H9 (cell line): ENCODE results near the gene SLC25A29. TPM values are rescaled to one million over a fixed set of nuclear protein-coding genes. Genes with fewer than 3 reads are reported as not detected.

Source experiments
- DNase-seq: peaks from one replicate; pipeline ENCODE4 v3.0.0-alpha.2; 2017
- H2AFZ ChIP-seq: one replicate; pipeline ENCODE4 v1.6.1; 2013; ENCODE audit warnings: mild to moderate bottlenecking, low read length, control low read depth, moderate library complexity
- H2AK5ac ChIP-seq: 2 replicates; pipeline ENCODE4 v1.6.1; 2013; ENCODE audit warnings: low read length, control low read depth, mixed read lengths; ENCODE audit not compliant: insufficient read length
- H2BK120ac ChIP-seq: one replicate; pipeline ENCODE4 v1.6.1; 2013; ENCODE audit warnings: low read depth, mild to moderate bottlenecking, low read length, control low read depth, inconsistent platforms; ENCODE audit not compliant: poor library complexity, severe bottlenecking
- H2BK12ac ChIP-seq: 2 replicates; pipeline ENCODE4 v1.6.1; 2013; ENCODE audit warnings: low read length, control low read depth, mixed read lengths, low read depth; ENCODE audit not compliant: insufficient read length
- H2BK15ac ChIP-seq: 2 replicates; pipeline ENCODE4 v1.6.1; 2013; ENCODE audit warnings: low read depth, low read length, control low read depth
- H2BK20ac ChIP-seq: one replicate; pipeline ENCODE4 v1.6.1; 2013; ENCODE audit warnings: low read depth, mild to moderate bottlenecking, low read length, control low read depth, inconsistent platforms; ENCODE audit not compliant: poor library complexity, severe bottlenecking
- H2BK5ac ChIP-seq: 2 replicates; pipeline ENCODE4 v1.6.1; 2013; ENCODE audit warnings: low read length, control low read depth, mixed read lengths; ENCODE audit not compliant: insufficient read length
- H3K14ac ChIP-seq: 2 replicates; pipeline ENCODE4 v1.6.1; 2013; ENCODE audit warnings: low read length, control low read depth; ENCODE audit not compliant: insufficient read depth
- H3K18ac ChIP-seq: 2 replicates; pipeline ENCODE4 v1.6.1; 2013; ENCODE audit warnings: low read depth, mild to moderate bottlenecking, mixed read lengths, low read length, control low read depth; ENCODE audit not compliant: insufficient read length
- H3K23ac ChIP-seq: 2 replicates; pipeline ENCODE4 v1.6.1; 2013; ENCODE audit warnings: low read length, control low read depth, mixed read lengths, low read depth; ENCODE audit not compliant: insufficient read length
- H3K23me2 ChIP-seq: 2 replicates; pipeline ENCODE4 v1.6.1; 2013; ENCODE audit warnings: low read depth, mild to moderate bottlenecking, mixed read lengths, low read length, control low read depth; ENCODE audit not compliant: insufficient read length, poor library complexity, severe bottlenecking
- H3K27ac ChIP-seq: 2 replicates; pipeline ENCODE4 v1.5.1; 2013; ENCODE audit warnings: low read length, control low read depth, mixed read lengths, low read depth; ENCODE audit not compliant: insufficient read length
- H3K27me3 ChIP-seq: 2 replicates; pipeline ENCODE4 v1.6.1; 2013; ENCODE audit warnings: low read length, control low read depth, inconsistent platforms; ENCODE audit not compliant: insufficient read depth
- H3K4ac ChIP-seq: 2 replicates; pipeline ENCODE4 v1.6.1; 2013; ENCODE audit warnings: low read depth, mild to moderate bottlenecking, control low read depth, inconsistent platforms, low read length, moderate library complexity
- H3K4me1 ChIP-seq: 2 replicates; pipeline ENCODE4 v1.6.1; 2013; ENCODE audit warnings: low read length, control low read depth, inconsistent platforms; ENCODE audit not compliant: insufficient read depth
- H3K4me2 ChIP-seq: 2 replicates; pipeline ENCODE4 v1.6.1; 2013; ENCODE audit warnings: low read length, control low read depth, mixed read lengths; ENCODE audit not compliant: insufficient read length, insufficient read depth
- H3K56ac ChIP-seq: 2 replicates; pipeline ENCODE4 v1.6.1; 2013; ENCODE audit warnings: low read depth, mild to moderate bottlenecking, mixed read lengths, low read length, control low read depth; ENCODE audit not compliant: insufficient read length
- H3K79me1 ChIP-seq: 2 replicates; pipeline ENCODE4 v1.6.1; 2013; ENCODE audit warnings: low read depth, mild to moderate bottlenecking, moderate library complexity, low read length, control low read depth, inconsistent platforms; ENCODE audit not compliant: insufficient read depth, poor library complexity, severe bottlenecking
- H3K79me2 ChIP-seq: 2 replicates; pipeline ENCODE4 v1.6.1; 2013; ENCODE audit warnings: low read length, control low read depth, inconsistent platforms; ENCODE audit not compliant: insufficient read depth
- H3K9ac ChIP-seq: 2 replicates; pipeline ENCODE4 v1.6.1; 2013; ENCODE audit warnings: low read length, control low read depth, mixed read lengths; ENCODE audit not compliant: insufficient read length; ENCODE audit errors: extremely low read depth
- H3K9me3 ChIP-seq: one replicate; pipeline ENCODE4 v1.6.1; 2013; ENCODE audit warnings: low read depth, low read length, inconsistent platforms; ENCODE audit not compliant: control insufficient read depth
- H3T11ph ChIP-seq: one replicate; pipeline ENCODE4 v1.6.1; 2013; ENCODE audit warnings: mild to moderate bottlenecking, low read length, control low read depth, inconsistent platforms
- H4K20me1 ChIP-seq: one replicate; pipeline ENCODE4 v1.6.1; 2013; ENCODE audit not compliant: control insufficient read depth, insufficient read length, insufficient read depth
- H4K5ac ChIP-seq: 2 replicates; pipeline ENCODE4 v1.6.1; 2013; ENCODE audit warnings: low read depth, mild to moderate bottlenecking, mixed read lengths, low read length, control low read depth; ENCODE audit not compliant: insufficient read length
- H4K8ac ChIP-seq: replicated peaks from 2 replicates; pipeline ENCODE4 v1.6.1; 2013; ENCODE audit warnings: low read length, control low read depth, mixed read lengths, low read depth; ENCODE audit not compliant: insufficient read length
- H4K91ac ChIP-seq: 2 replicates; pipeline ENCODE4 v1.6.1; 2013; ENCODE audit warnings: low read depth, mild to moderate bottlenecking, moderate library complexity, mixed read lengths, low read length, control low read depth; ENCODE audit not compliant: insufficient read length
- H3K27ac Mint-ChIP-seq, 3 experiments: 2 replicates in 2 of 3; 3 replicates in 1 of 3; pipeline ENCODE4 v1.8.0; 2020 to 2021; ENCODE audit warnings: mixed read lengths in 3 of 3, mild to moderate bottlenecking in 1 of 3, moderate library complexity in 1 of 3
- H3K27me3 Mint-ChIP-seq: 2 replicates; pipeline ENCODE4 v1.8.0; 2021; ENCODE audit warnings: low read depth, mild to moderate bottlenecking, moderate library complexity, mixed read lengths
- H3K36me3 Mint-ChIP-seq, 3 experiments: 2 replicates in 2 of 3; 3 replicates in 1 of 3; pipeline ENCODE4 v1.8.0; 2020 to 2021; ENCODE audit warnings: low read depth in 3 of 3, mixed read lengths in 3 of 3; ENCODE audit not compliant: insufficient read depth in 1 of 3
- H3K4me1 Mint-ChIP-seq, 2 experiments: 2 replicates each; pipeline ENCODE4 v1.8.0; 2020; ENCODE audit warnings: mixed read lengths in 2 of 2
- H3K4me3 Mint-ChIP-seq, 2 experiments: 2 replicates in 1 of 2; 3 replicates in 1 of 2; pipeline ENCODE4 v1.8.0; 2020 to 2021; ENCODE audit warnings: mild to moderate bottlenecking in 2 of 2, mixed read lengths in 2 of 2, moderate library complexity in 1 of 2
- H3K9me3 Mint-ChIP-seq, 2 experiments: 2 replicates in 1 of 2; 3 replicates in 1 of 2; pipeline ENCODE4 v1.8.0; 2020; ENCODE audit warnings: mild to moderate bottlenecking in 2 of 2, mixed read lengths in 2 of 2, moderate library complexity in 1 of 2
- WGBS: extraction: QIAGEN DNeasy Blood & Tissue Kit; methylation state at CpG from one replicate; pipeline ENCODE4 v1.1.7; 2013; ENCODE audit warnings: missing lambda C conversion rate, low lambda C conversion rate, mixed read lengths; ENCODE audit not compliant: insufficient read length; ENCODE audit errors: extremely low coverage; 5-methylcytosine and 5-hydroxymethylcytosine counted together
- total RNA-seq: library from RNA; stranded (reverse); gene quantifications from 2 replicates; pipeline ENCODE4 v1.2.1, GENCODE V29; 2021
- TF ChIP-seq, protein P1 (sequence below): fragments of 200-600 bp; sonication (generic); conservative IDR thresholded peaks from 3 replicates; pipeline ENCODE4 v1.8.0; 2021; ENCODE audit warnings: antibody characterized with exemption, mild to moderate bottlenecking

The SLC25A29 gene
- total RNA-seq, 1 experiment from 2014 or later: 175 TPM

DNA sequence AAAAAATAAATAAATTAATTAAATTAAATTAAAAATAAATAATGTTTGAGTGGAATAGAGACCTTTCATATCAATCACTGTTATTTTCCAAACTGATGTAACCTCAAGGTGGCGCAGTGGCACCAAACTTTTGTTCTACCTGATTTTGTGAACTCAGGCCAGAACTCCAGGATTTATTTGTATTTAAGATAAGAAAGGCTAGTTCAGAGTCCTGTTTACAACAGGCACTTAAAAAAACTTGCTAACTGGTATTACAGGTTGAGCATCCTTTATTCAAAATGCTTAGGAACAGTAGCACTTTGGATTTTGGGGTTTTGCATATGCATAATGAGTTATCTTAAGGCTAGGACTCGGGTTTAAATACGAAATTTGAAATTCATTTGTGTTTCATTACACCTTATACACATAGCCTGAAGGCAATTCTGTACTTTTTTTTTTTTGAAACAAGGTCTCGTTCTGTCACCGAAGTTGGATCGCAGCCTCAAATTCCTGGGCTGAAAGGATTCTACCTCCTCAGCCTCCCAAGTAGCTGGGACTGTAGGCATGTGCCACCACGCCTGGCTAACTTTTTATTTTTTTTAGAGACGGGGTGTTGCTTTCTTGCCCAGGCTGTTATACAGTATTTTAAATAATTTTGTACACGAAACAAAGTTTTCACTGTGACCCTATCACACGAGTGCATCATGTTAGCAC is 34.9 kb downstream of the SLC25A29 start:
- Histone ChIP-seq H3K27ac (no peak overlapping the region), H2AFZ (no peak overlapping the region), H4K5ac (no peak overlapping the region), H4K20me1 (no peaks in the 10 kb centered on the region), H3K79me2 (peaks cover 16% of the 10 kb centered on the region; the same call in 1 of the 2 replicates), H3K14ac (no peak overlapping the region), H3K27me3 (no peaks in the 10 kb centered on the region), H3K79me1 (peaks cover 4% of the 10 kb centered on the region), H2BK20ac (no peak overlapping the region), H2BK120ac (no peak overlapping the region), H2AK5ac (no peak overlapping the region), H3K9me3 (no peaks in the 10 kb centered on the region), H3K23me2 (no peaks in the 10 kb centered on the region), H2BK5ac (no peak overlapping the region), H3K4ac (no peak overlapping the region), H4K91ac (no peak overlapping the region), H3K9ac (no peak overlapping the region), H3K18ac (no peak overlapping the region), H4K8ac (no peak overlapping the region), H3K23ac (no peak overlapping the region), H2BK15ac (no peak overlapping the region), H3K56ac (no peak overlapping the region), H3T11ph (no peak overlapping the region), H3K4me1 (no peaks in the 10 kb centered on the region; the same call in 1 of the 2 replicates), H2BK12ac (no peak overlapping the region), H3K4me2 (no peak overlapping the region)
- Mint-ChIP-seq H3K27me3 (no peaks in the 10 kb centered on the region), H3K4me3 (no peak overlapping the region), H3K4me1 (peaks cover 35 to 40% of the 10 kb centered on the region in 2 experiments), H3K9me3 (no peaks in the 10 kb centered on the region; a peak in 1 of 5 replicates), H3K36me3 (peaks cover 10 to 37% (median 32%) of the 10 kb centered on the region in 3 experiments; a peak in 6 of 7 replicates), H3K27ac (peak overlapping the region in 1 of 3 experiments; percentile 49; a peak in 1 of 7 replicates)
- DNase-seq: no peak
- TF ChIP-seq, protein P1, sequence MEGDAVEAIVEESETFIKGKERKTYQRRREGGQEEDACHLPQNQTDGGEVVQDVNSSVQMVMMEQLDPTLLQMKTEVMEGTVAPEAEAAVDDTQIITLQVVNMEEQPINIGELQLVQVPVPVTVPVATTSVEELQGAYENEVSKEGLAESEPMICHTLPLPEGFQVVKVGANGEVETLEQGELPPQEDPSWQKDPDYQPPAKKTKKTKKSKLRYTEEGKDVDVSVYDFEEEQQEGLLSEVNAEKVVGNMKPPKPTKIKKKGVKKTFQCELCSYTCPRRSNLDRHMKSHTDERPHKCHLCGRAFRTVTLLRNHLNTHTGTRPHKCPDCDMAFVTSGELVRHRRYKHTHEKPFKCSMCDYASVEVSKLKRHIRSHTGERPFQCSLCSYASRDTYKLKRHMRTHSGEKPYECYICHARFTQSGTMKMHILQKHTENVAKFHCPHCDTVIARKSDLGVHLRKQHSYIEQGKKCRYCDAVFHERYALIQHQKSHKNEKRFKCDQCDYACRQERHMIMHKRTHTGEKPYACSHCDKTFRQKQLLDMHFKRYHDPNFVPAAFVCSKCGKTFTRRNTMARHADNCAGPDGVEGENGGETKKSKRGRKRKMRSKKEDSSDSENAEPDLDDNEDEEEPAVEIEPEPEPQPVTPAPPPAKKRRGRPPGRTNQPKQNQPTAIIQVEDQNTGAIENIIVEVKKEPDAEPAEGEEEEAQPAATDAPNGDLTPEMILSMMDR: peak; percentile 66
- no CpG with 5 or more reads among the region's 10 CpGs for WGBS
